Measurements from ENCODE around the gene FOXN3.
A peak's percentile ranks its signal among the peaks of the same experiment; 100 is the strongest.

FOXN3 gene

DNA sequence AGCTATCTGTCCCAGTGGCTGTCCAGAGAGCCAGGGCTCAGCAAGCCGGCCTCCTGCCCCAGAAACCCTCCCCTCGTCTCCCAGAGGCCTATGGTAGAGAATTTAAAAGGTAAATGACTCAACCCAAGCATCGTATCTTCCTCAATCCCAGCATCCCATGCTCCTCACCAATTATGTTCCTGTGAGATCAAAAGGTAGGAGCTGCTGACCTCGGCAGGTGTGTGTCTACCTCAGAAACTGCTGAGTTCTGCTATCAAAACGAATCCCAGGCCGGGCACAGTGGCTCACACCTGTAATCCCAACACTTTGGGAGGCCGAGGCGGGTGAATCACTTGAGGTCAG is 49.3 kb downstream of the FOXN3 start:
- TF ChIP-seq, protein P1, sequence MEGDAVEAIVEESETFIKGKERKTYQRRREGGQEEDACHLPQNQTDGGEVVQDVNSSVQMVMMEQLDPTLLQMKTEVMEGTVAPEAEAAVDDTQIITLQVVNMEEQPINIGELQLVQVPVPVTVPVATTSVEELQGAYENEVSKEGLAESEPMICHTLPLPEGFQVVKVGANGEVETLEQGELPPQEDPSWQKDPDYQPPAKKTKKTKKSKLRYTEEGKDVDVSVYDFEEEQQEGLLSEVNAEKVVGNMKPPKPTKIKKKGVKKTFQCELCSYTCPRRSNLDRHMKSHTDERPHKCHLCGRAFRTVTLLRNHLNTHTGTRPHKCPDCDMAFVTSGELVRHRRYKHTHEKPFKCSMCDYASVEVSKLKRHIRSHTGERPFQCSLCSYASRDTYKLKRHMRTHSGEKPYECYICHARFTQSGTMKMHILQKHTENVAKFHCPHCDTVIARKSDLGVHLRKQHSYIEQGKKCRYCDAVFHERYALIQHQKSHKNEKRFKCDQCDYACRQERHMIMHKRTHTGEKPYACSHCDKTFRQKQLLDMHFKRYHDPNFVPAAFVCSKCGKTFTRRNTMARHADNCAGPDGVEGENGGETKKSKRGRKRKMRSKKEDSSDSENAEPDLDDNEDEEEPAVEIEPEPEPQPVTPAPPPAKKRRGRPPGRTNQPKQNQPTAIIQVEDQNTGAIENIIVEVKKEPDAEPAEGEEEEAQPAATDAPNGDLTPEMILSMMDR (IDR thresholded peaks at IDR 0.05; ENCODE audit: low read depth, low read length), result no peak
- TF ChIP-seq EZH2phosphoT487 (IDR thresholded peaks at IDR 0.05; ENCODE audit: low read depth), result no peak
- Histone ChIP-seq H3K4me2 (ENCODE audit: low read length) (no peak overlapping the region), H3K36me3 (replicated peaks; ENCODE audit: low read depth, low read length) (peaks cover 4% of the 10 kb centered on the region), H3K9ac (ENCODE audit: low read length) (no peak overlapping the region), H3K27ac (ENCODE audit: low read length) (no peak overlapping the region), H3K9me3 (ENCODE audit: insufficient read depth, low read length) (no peaks in the 10 kb centered on the region), H3K4me3 (ENCODE audit: low read length) (no peak overlapping the region), H4K20me1 (ENCODE audit: insufficient read depth, low read length) (0 out of 2 replicates have a peak, but pooled peaks cover 16% of the 10 kb centered on the region), H3K27me3 (ENCODE audit: low read depth, low read length) (no peaks in the 10 kb centered on the region), H2AFZ (ENCODE audit: low read depth, low read length) (no peak overlapping the region), H3K79me2 (ENCODE audit: low read length) (peaks cover 25% of the 10 kb centered on the region), H3K4me1 (ENCODE audit: low read length) (peaks cover 26% of the 10 kb centered on the region)

DNA sequence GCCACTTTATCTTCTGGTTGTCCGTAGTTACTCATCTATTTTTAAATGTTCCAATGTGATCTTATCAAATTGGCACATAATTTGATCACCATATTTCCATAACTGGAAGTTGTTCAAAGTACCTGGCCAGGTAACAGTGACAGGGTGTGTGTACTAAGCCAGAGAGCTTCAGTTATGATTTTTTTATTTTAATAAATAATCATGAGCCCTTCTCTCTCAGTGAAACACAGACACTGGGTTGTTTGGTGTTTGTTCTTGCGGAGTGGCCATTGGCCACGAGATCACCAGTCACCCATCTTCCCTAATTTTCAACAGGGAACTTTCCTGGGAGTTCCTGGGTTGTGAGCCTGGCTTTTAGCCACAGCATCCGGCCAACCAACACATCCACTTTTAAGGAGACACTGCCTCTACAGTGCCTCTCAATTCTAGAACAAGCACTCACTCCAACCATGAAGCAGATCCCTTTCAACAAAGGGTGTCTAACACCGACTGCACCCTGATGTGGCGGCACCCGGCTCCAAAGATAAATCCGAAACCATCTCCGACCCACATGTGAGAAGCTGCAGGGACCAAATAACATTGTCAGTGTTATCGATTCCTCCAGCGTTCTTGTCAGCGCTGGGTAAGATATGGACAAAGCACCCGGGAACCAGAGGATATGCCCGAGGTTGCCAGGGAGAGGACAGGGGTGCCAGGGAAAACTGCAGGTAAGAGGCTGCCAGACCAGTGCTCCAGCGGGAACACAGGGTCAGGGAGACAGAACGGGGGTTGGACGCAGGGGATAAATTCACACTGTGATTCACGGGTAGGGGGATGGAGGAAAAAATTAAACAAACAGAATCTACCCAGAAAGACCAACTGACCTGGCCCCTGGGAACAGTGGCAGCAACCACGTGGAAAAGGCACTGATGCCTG is 49.9 kb downstream of the FOXN3 start:
- peaks cover 26% of the 10 kb centered on the region for H3K79me2 ChIP-seq (ENCODE audit: low read length)
- H3K9ac ChIP-seq (ENCODE audit: low read length), result no peak overlapping the region
- no peak overlapping the region for H3K27ac ChIP-seq (ENCODE audit: low read length)
- peaks cover 26% of the 10 kb centered on the region for H3K4me1 ChIP-seq (ENCODE audit: low read length)
- no peaks in the 10 kb centered on the region for H3K9me3 ChIP-seq (ENCODE audit: insufficient read depth, low read length)
- H2AFZ ChIP-seq (ENCODE audit: low read depth, low read length), result no peak overlapping the region
- H3K4me3 ChIP-seq (ENCODE audit: low read length), result no peak overlapping the region
- peaks cover 4% of the 10 kb centered on the region for H3K36me3 ChIP-seq (replicated peaks; ENCODE audit: low read depth, low read length)
- no peaks in the 10 kb centered on the region for H3K27me3 ChIP-seq (ENCODE audit: low read depth, low read length)
- H4K20me1 ChIP-seq (ENCODE audit: insufficient read depth, low read length), result 0 out of 2 replicates have a peak, but pooled peaks cover 16% of the 10 kb centered on the region
- H3K4me2 ChIP-seq (ENCODE audit: low read length), result no peak overlapping the region
- TF ChIP-seq, protein P1 (IDR thresholded peaks at IDR 0.05; ENCODE audit: low read depth, low read length), result no peak
- no peak for TF ChIP-seq EZH2phosphoT487 (IDR thresholded peaks at IDR 0.05; ENCODE audit: low read depth)

DNA sequence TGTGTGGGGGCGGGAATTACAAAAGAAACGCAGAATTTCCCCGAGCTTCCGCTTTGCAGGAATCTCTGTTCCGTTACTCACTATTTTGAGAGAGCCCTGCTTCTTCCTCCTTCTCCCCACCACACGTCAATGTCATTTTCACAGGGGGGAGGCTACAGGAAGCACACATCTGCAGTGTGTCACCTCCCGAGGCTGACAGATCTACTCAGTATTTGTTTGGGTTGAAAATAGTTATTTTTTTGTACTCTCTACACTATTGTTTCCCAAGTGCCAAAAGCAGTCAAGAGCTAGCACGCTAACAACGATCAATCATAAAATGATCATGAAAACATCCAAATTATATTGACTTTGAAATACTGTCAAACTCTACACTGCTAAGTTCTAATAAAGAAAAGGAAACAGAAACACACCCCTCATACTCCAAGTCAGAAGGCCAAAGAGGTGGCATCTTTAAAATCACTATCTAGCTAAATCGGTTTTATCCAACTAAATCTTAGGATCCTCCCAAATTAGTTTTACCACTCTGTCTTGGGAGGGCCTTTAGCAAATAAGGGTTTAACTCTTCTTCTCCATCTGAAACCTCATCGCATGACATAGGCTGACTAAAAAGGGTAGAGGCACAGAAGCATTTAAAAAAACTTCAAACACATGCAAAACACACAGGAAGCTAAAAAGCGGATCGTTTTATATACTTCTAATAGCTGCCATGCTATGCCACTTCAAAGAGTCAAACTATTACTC is 51.8 kb downstream of the FOXN3 start:
- Histone ChIP-seq H3K4me2 (ENCODE audit: low read length) (peak overlapping the region; percentile 69), H4K20me1 (ENCODE audit: insufficient read depth, low read length) (0 out of 2 replicates have a peak, but pooled peaks cover 10% of the 10 kb centered on the region), H3K4me3 (ENCODE audit: low read length) (peak overlapping the region; percentile 65), H3K79me2 (ENCODE audit: low read length) (peaks cover 26% of the 10 kb centered on the region), H2AFZ (ENCODE audit: low read depth, low read length) (no peak overlapping the region), H3K9ac (ENCODE audit: low read length) (peak overlapping the region; percentile 47), H3K27me3 (ENCODE audit: low read depth, low read length) (no peaks in the 10 kb centered on the region), H3K9me3 (ENCODE audit: insufficient read depth, low read length) (no peaks in the 10 kb centered on the region), H3K4me1 (ENCODE audit: low read length) (peaks cover 26% of the 10 kb centered on the region), H3K27ac (ENCODE audit: low read length) (peak overlapping the region; percentile 76), H3K36me3 (replicated peaks; ENCODE audit: low read depth, low read length) (peaks cover 4% of the 10 kb centered on the region)
- TF ChIP-seq, protein P1 (IDR thresholded peaks at IDR 0.05; ENCODE audit: low read depth, low read length), result no peak
- no peak for TF ChIP-seq EZH2phosphoT487 (IDR thresholded peaks at IDR 0.05; ENCODE audit: low read depth)

DNA sequence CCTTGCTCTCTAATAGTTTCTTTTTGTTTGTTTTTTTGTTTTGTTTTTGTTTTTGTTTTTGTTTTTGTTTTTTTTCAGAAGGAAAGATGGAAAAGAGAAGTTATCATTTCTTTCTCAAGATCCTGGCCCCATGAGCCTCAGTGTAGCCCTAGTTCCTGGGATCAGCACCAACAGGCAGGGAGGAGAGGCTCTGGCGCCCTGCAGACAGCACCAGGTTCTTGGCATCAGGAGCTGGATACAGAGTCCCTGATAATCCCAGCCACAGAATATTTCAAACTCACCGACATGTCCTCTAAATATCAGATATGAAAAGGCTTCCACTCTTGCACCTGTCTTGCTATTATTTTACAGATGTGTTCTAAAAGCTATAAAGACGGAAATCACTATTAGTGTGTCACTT is 52.7 kb downstream of the FOXN3 start:
- Histone ChIP-seq H3K79me2 (ENCODE audit: low read length) (peaks cover 26% of the 10 kb centered on the region), H3K9ac (ENCODE audit: low read length) (peak overlapping the region; percentile 47), H3K4me2 (ENCODE audit: low read length) (peak overlapping the region; percentile 69), H4K20me1 (ENCODE audit: insufficient read depth, low read length) (0 out of 2 replicates have a peak, but pooled peaks cover 4% of the 10 kb centered on the region), H3K27ac (ENCODE audit: low read length) (peak overlapping the region; percentile 76), H3K27me3 (ENCODE audit: low read depth, low read length) (no peaks in the 10 kb centered on the region), H3K36me3 (replicated peaks; ENCODE audit: low read depth, low read length) (no peaks in the 10 kb centered on the region), H3K4me3 (ENCODE audit: low read length) (peak overlapping the region; percentile 65), H3K9me3 (ENCODE audit: insufficient read depth, low read length) (no peaks in the 10 kb centered on the region), H2AFZ (ENCODE audit: low read depth, low read length) (no peak overlapping the region), H3K4me1 (ENCODE audit: low read length) (peaks cover 26% of the 10 kb centered on the region)
- TF ChIP-seq, protein P1 (IDR thresholded peaks at IDR 0.05; ENCODE audit: low read depth, low read length), result no peak
- no peak for TF ChIP-seq EZH2phosphoT487 (IDR thresholded peaks at IDR 0.05; ENCODE audit: low read depth)

Measured in OCI-LY3 (cell line).